Activated CD8-positive, alpha-beta memory T cell treated with anti-CD3 and anti-CD28 coated beads for 4 hours (primary cell): ENCODE data around the gene TSPOAP1.

Experiments used
- DNase-seq, 2 donors: peaks; one replicate each; pipeline ENCODE4 v3.0.0-alpha.2; 2020; ENCODE audit warnings: low read depth in 2 of 2

The TSPOAP1 gene

DNA sequence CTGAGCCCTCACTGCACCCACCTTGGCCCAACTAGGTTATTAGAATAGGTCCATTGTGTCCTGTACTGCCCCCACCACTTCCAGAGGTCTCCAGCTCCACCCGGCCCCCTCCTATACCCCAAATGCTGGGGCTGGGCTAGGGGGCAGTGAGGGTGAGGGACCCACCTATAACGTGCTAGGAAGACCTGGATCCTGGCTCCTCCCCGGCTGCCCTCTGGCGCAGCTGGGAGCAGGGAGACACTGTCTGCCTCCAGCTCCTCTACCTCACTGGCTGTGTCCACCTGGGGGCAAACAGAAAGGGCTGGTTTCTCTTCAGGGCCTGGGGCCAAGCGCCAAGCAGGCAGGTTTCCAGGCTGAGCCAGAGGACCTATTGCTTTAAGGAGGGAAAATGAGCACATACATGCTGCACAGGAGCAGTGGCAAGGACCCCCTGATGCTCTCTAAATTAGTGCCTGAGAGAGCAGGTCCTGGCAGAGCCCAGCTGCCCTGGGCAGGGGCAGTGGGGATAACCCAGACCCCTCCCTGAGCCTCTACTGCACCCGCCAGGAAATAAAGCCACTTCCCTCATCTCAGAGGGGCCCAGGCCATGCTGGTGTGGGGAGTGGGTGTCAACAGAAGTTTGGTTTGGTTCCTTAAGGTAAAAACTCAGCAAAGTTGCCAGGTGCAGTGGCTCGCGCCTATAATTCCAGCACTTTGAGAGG, 12.2 kb downstream of the TSPOAP1 start:
- DNase-seq, result no peak

DNA sequence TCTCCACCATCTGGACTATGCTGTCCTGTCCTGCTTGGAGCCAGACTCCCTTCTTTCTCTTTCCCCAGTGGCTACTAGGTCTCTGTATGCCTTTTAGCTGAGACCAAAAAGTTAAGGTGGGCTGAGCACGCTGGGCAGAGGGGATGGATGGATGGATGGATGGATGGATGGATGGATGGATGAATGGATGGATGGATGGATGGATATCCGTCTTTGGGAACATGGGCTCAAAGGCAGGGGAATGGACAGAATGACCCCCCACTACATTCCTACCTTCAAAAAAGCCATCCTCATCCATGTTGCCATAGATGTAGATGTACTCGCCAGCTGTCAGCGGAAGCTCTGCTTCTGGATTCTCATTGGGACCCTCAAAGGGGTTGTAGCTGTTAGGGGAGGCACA, 12.8 kb downstream of the TSPOAP1 start:
- no peak for DNase-seq

- no peak for DNase-seq
Measured at GRCh38 chr17:58315281-58315711, 13.3 kb downstream of the TSPOAP1 start.

DNA sequence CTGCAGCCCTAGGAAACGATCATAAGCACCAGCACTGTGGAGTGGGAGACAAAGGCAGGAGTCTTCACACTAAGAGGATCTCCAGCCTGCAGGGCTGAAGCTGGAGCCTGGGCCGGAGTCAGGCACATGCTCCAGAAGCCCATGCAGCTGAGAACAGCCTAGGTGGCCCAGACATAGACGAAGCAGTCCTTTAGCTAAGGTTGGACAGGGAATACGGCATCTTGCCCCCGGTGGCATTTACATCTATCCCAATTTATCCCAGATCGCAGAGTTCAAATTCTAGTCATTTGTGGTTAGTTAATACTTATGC, 13.9 kb downstream of the TSPOAP1 start:
- no peak for DNase-seq

DNA sequence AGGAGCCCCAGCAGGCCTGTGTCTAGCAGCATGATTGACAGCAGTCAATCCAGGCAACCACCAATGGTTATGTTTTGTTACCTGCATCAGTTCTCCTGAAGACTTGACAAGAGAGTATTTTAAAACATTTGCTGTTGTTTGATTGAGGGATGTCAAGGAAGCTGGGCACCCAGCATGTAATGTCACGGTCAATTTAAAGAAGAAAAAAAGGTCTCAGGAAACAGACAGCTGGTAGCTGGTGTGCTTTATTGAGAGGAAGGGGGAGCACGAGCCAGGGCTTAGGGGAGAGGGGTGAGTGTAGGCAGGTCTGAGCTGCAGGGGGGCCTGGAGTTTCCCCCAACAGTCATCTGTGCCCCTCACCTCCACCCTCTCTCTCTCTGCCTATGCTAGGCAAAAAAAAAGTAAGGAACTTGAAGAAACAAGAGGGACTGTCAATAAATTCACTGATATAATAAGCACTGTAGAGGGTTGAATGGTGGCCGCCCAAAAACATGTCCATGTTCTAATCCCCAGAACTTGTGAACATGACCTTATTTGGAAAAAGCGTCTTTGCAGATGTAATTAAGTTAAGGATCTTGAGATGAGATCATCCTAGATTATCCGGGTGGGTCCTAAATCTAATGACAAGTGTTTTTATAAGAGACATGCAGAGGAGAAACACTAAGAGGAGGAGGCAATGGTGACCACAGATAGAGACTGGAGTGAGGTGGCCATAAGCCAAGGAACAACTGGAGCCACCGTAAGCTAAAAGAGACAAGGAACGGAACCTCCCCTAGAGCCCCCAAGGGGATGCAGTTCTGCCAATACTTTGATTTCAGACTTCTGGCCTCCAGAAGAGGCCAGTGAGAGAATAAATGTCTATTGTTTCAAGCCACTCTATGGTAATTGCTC, 14.5 kb downstream of the TSPOAP1 start:
- DNase-seq, result no peak

- DNase-seq, result no peak
Measured at GRCh38 chr17:58312829-58313228, 15.8 kb downstream of the TSPOAP1 start.

DNA sequence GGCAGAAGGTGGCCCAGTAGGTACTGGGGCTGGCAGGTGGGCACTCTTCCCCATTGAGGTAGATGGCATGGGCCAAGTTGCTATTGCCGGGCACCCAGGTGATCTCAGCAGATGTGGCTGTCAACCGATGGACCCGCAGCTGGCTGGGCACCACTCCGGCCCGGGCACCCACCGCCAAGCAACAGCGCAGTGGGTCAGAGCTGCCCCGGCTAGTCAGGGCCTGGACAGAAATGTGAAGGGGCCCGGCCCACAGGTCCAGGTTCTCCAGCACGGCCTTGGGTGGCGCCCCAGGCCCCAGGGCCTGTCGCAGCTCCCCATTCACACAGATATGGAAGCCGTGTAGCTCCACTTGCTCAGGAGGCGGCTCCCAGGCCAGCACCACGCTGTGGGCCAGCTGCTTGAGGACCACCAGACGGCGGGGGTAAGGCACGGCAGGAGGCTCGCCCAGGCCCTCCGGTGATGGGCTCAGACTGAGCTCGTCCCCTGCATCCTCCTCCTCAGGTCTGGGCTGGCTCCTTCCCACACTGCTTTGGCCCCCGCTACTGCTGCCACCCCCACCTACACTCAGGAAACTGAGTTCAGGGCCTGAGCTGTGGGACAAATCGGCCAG, 16.5 kb downstream of the TSPOAP1 start:
- no peak for DNase-seq

- no peak for DNase-seq
Measured at GRCh38 chr17:58311429-58311894, 17.1 kb downstream of the TSPOAP1 start.

- no peak for DNase-seq
Measured at GRCh38 chr17:58310511-58311428, 17.8 kb downstream of the TSPOAP1 start.

GRCh38 chr17:58309918-58310259, 18.7 kb downstream of the TSPOAP1 start:
- no peak for DNase-seq

GRCh38 chr17:58308985-58309917, 19.3 kb downstream of the TSPOAP1 start:
- DNase-seq, result no peak

DNA sequence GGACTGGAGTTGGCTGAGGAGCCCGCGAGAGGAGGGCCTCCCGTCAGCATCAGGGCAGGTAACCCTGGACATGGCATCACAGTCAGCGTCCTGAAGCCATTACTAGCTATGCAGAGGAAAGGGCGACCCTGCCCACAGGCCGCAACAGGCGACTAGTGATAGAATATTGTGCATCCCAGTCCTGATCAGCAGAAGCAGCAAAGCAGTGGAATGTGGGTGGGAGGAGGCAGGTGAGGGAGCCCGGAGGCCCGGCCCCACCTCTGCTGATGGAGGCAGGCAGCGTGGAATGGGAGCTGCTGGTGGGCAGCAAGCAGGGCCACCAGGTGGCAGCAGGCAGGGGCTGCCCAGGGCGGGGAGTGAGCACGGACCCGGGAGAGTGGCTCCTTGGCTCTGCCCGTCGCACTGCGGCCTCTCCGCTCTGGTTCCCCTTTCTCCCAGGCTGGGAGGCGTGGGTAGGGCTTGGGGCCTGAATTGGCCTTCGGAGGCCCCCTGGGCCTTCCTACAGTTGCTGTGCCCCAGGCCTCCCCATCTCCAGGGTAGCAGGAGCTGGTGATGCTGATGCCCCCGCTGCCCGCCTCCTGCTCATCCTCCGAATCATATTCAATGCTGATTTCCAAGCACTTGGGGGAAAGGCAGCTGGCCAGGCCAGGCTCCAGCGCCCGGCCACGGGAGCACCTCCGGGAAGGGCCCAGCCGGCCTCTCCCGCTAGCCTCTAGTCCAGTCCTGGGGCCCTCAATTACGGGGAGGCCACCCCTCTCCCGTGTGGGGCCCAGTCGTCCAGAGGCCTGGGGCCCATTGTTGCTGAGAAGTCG, 20.2 kb downstream of the TSPOAP1 start:
- no peak for DNase-seq

- DNase-seq, result no peak
Measured at GRCh38 chr17:58307468-58308172, 21.0 kb downstream of the TSPOAP1 start.

DNA sequence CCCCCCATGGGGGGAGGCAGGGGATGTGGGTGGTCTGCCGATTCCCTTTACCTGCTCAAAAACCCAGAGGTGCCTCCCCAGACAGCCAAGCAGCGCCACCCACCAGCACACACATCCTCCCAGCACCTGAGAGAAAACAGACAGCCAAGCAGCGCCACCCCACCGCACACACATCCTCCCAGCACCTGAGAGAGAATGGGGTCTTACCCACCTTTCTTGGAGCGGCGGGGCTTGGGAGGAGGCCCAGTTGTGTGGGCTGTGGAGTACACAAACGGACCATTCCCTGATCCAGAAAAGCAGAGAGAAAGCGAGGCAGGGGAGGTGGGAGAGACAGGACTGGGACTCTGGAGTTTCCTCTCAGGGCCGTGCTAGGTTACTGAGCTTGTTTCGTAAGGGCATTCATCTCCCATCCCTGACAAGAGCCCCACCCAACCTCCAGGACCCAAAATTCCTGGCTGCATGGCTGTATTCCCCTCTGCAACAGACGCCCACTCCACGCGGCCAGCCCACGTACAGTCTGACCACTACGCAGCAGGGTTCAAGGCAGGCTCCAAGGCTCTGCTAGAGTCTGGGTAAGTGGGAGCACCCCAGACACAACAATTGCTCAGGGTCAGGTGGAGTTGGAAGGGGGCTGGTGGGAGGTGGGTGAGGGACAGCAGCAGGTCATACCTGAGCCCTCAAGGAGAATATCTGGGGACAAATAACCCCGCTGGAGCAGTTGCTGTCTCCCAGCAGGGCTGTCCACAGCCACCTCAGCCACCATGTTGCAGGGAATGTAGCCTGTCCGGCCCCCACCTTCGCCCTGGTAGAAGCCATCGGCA, 22.3 kb downstream of the TSPOAP1 start:
- no peak for DNase-seq

- DNase-seq, result no peak
Measured at GRCh38 chr17:58305626-58306025, 23.0 kb downstream of the TSPOAP1 start.

DNA sequence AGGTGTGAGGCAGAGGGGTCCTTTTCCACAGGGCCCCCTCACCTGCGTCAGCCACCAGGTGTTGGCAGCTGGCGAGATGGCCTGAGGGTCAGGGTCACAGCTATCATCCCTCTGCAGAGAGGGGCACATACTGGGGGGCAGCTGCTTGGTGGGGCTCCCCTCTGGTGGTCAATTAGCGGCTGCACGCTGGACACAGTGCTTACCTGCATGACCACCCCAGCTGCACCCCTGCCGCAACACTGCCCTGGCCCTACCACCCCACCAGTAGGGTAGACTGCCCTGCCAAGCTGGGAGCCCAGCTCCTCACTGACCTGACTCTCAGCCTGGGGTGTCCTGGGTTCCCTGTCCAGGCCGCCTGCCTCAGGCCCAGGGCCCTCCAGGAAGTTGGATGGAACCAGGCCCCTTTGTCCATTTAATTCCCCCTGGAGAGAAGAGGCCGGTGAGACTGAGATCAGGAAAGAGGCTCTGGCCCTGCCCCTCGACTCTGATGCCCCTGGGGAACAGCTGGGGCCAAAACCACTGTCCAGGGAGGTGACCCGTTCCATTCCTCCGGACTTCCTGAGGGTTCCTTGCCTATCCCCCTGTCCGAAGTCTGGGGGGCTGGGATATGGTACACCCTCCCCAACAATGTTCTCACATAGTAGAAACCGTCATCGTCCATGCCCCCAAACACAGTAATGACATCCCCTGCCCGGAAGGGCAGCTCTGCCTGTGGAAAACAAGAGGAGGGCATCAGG, 23.7 kb downstream of the TSPOAP1 start:
- no peak for DNase-seq

GRCh38 chr17:58303971-58304749, 24.4 kb downstream of the TSPOAP1 start:
- no peak for DNase-seq
